ENCODE results near the gene SPOCD1.

SPOCD1 gene

DNA sequence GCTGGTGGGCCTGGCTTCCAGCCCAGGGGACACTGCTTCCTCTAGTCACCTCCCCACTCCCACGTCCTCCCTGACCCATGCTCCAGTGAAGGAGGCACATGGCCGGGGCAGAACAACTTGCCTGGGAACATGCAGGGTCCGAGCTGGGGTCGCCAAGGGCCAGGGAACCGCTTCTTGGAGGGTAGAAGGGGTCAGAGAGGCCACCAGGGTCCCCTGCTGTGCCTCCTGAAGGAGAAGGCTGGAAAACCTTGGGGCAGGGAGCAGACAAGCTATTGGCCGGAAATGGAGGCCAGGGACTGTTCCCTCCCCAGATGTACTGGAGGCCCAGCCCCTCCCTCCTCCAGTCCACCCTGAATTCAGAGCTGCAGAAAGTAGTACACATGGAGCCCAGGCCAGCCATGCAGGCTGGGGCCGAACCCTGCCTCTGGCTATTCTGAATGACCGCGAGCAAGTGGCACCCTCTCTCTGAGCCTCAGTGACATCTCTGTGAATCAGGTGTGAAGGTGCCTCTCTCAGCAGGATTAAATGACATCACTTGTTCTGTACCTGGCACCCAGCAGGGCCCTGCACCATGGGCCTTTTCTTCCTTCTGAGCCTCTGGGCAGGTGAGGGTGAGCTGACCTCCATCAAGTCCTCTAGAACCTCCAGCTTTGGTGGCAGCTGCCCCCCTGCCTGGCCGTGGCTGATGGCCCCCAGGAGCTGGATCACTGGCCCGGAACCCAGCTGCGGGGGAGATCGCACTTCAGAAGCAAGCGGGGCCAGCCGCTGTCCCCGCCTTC is 15.7 kb downstream of the SPOCD1 start:
- 84% methylated on average over 16 of the region's 16 CpGs for WGBS
- H3K4me1 ChIP-seq (ENCODE audit: insufficient read depth, low read length): peaks cover 11% of the 10 kb centered on the region; the same call in 1 of the 2 replicates

DNA sequence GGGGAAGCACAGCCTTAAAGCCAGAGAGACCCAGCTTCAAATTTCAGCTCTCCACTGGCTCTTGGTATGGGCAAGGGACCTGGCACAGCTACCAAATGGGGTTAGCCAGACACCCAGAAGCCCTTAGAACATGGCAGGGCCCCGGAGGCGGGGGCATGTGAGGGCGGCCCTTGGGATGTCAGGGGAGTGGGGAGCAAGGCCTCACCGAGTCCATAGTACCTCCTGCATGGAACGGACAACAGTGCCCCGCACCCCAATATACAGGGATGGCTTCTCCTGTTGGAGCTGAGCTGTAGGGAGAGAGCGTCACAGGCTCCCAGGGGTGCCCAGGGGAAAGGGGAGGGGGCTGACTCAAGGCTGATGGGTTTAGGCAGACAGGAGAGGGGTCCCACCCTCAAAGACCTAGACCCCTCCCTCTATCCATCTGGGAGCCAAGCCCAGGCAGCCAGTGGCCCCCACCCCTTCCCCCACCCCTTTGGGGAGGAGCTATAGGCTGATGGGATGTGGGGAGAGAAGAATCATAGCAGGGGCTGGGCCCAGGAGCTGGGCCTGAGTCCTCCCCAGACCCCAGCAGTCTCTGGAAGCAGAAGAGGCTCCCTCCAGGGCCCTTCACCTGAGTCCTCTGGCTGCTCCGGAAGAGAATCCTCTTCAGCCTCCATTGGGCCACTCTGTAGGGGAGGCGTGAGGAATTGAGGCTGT is 16.5 kb downstream of the SPOCD1 start:
- H3K4me3 ChIP-seq (ENCODE audit: low read length): no peak overlapping the region
- WGBS: 89% methylated on average over 9 of the region's 9 CpGs
- H3K27ac ChIP-seq (ENCODE audit: low read depth, low read length): no peak overlapping the region
- no peaks in the 10 kb centered on the region for H3K27me3 ChIP-seq (ENCODE audit: insufficient read depth, low read length)
- H3K36me3 ChIP-seq (ENCODE audit: insufficient read depth, low read length): no peaks in the 10 kb centered on the region
- peaks cover 11% of the 10 kb centered on the region; the same call in 1 of the 2 replicates for H3K4me1 ChIP-seq (ENCODE audit: insufficient read depth, low read length)
- H3K9ac ChIP-seq (ENCODE audit: low read depth, low read length): no peak overlapping the region
- no peaks in the 10 kb centered on the region for H3K9me3 ChIP-seq (ENCODE audit: insufficient read depth, low read depth, low read length)

More for the DNA sequence above, 15.7 kb downstream of the SPOCD1 start:
- H3K9ac ChIP-seq (ENCODE audit: low read depth, low read length): no peak overlapping the region
- H3K9me3 ChIP-seq (ENCODE audit: insufficient read depth, low read depth, low read length): no peaks in the 10 kb centered on the region
- no peaks in the 10 kb centered on the region for H3K36me3 ChIP-seq (ENCODE audit: insufficient read depth, low read length)
- no peaks in the 10 kb centered on the region for H3K27me3 ChIP-seq (ENCODE audit: insufficient read depth, low read length)
- no peak overlapping the region for H3K27ac ChIP-seq (ENCODE audit: low read depth, low read length)
- H3K4me3 ChIP-seq (ENCODE audit: low read length): no peak overlapping the region

DNA sequence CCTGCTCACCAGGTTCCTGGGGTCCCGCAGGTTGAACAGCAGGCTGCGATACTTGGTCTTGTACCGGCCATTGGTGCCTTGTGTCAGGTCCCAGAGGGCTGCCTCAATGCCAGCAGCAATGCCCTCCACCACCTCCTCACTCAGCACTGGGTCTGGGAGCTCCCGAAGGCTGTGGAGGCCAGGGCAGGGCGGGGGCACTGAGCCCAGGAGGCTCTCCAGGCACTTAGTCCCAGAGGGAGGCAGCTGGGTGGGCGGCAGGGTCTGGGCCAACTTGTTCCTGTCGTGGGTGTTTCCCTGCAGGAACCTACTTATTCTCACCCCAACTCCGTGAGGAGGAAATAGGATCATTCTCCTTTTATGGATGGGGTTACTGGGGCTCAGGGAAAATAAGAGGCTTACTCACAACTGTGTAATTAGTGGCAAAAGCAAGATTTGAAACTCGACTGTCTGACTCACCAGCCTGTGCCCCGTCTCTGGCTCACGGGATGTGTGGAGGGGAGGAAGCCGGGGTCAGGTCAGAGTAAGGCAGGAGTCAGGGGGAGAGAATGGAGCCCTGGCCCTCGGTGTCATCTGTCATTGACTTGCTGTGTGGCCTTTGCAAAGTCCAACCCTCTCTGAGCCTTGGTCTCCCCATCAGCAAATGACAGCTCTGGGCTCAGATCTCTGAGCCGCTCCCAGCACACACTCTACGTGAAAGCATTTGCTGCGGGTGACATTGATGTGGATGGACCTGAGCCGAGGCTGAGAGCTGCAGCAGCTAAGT is 17.2 kb downstream of the SPOCD1 start:
- Histone ChIP-seq H3K27ac (ENCODE audit: low read depth, low read length) (no peak overlapping the region), H3K4me1 (ENCODE audit: insufficient read depth, low read length) (peaks cover 11% of the 10 kb centered on the region; the same call in 1 of the 2 replicates), H3K4me3 (ENCODE audit: low read length) (peak overlapping the region; percentile 25; the same call in 1 of the 2 replicates), H3K36me3 (ENCODE audit: insufficient read depth, low read length) (no peaks in the 10 kb centered on the region), H3K9me3 (ENCODE audit: insufficient read depth, low read depth, low read length) (no peaks in the 10 kb centered on the region), H3K9ac (ENCODE audit: low read depth, low read length) (0 out of 2 replicates have a peak overlapping the region, but pooled peaks have one; percentile 14), H3K27me3 (ENCODE audit: insufficient read depth, low read length) (no peaks in the 10 kb centered on the region)
- 56% methylated on average over 17 of the region's 17 CpGs for WGBS

DNA sequence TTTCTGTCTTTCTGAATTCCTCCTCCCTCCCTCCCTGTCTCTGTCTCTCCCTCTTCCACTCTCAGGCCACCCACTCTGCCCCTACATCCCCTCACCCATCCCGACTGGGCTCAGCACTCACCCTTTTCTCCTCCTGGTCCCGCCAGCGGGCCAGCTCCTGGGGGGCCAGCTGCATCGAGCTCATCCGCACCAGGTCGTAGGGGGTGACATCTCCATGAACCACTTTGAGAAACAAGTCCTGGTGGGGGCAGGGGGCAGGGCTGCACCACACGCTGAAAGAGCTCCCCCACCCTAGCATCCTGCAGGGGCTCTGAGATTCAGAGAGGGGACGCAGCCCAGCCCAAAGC is 17.8 kb downstream of the SPOCD1 start:
- Histone ChIP-seq H3K27me3 (ENCODE audit: insufficient read depth, low read length) (no peaks in the 10 kb centered on the region), H3K9ac (ENCODE audit: low read depth, low read length) (0 out of 2 replicates have a peak overlapping the region, but pooled peaks have one; percentile 14), H3K36me3 (ENCODE audit: insufficient read depth, low read length) (no peaks in the 10 kb centered on the region), H3K27ac (ENCODE audit: low read depth, low read length) (no peak overlapping the region), H3K4me3 (ENCODE audit: low read length) (peak overlapping the region; percentile 25; the same call in 1 of the 2 replicates), H3K4me1 (ENCODE audit: insufficient read depth, low read length) (peaks cover 11% of the 10 kb centered on the region; the same call in 1 of the 2 replicates), H3K9me3 (ENCODE audit: insufficient read depth, low read depth, low read length) (no peaks in the 10 kb centered on the region)
- WGBS: 64% methylated on average over 8 of the region's 8 CpGs

DNA sequence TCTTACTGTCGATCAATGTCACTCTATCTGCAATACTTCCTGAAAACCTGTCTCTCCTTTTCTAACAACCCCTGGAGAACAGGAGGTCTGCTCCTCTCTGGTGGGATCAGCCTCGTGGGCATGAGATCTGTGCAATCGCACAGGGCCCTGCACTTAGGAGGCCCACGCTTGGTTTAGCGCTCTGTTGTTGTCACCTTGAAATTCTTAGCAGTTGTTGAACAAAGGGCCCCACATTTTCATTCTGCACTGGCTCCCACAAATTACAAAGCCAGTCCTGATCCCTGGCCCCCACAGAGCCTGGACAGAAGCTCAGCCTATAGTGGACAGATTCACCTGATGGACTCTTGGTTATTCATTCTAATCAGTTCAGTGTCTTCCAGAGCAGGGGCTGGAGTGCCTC is 18.6 kb downstream of the SPOCD1 start:
- Histone ChIP-seq H3K9me3 (ENCODE audit: insufficient read depth, low read depth, low read length) (no peaks in the 10 kb centered on the region), H3K36me3 (ENCODE audit: insufficient read depth, low read length) (no peaks in the 10 kb centered on the region), H3K4me1 (ENCODE audit: insufficient read depth, low read length) (peaks cover 11% of the 10 kb centered on the region; the same call in 1 of the 2 replicates), H3K27ac (ENCODE audit: low read depth, low read length) (no peak overlapping the region), H3K4me3 (ENCODE audit: low read length) (no peak overlapping the region), H3K27me3 (ENCODE audit: insufficient read depth, low read length) (no peaks in the 10 kb centered on the region), H3K9ac (ENCODE audit: low read depth, low read length) (no peak overlapping the region)
- WGBS: 93% methylated on average over 5 of the region's 5 CpGs

DNA sequence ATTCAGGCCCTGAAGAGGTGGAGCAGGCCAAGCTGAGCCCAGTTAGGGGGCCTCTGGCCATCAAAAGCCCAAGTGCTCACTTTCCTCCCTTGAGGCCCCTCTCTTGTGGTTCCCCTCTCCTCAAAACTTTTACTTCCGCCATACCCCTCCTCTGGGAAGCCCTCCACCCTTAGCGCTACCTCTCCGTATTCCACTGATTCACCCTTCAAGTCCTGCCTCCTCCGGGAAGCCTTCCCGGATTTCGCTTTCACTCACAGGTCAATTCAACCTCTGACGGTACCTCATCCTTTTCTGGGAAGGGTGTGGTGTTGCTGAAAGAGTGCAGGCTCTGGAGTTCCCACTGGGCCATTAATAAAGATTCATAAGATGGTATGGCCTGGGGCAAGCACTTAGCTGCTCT is 19.1 kb downstream of the SPOCD1 start:
- H3K27me3 ChIP-seq (ENCODE audit: insufficient read depth, low read length): no peaks in the 10 kb centered on the region
- H3K27ac ChIP-seq (ENCODE audit: low read depth, low read length): no peak overlapping the region
- no peaks in the 10 kb centered on the region for H3K9me3 ChIP-seq (ENCODE audit: insufficient read depth, low read depth, low read length)
- peaks cover 11% of the 10 kb centered on the region; the same call in 1 of the 2 replicates for H3K4me1 ChIP-seq (ENCODE audit: insufficient read depth, low read length)
- H3K36me3 ChIP-seq (ENCODE audit: insufficient read depth, low read length): no peaks in the 10 kb centered on the region
- H3K9ac ChIP-seq (ENCODE audit: low read depth, low read length): no peak overlapping the region
- WGBS: 92% methylated on average over 7 of the region's 7 CpGs
- H3K4me3 ChIP-seq (ENCODE audit: low read length): no peak overlapping the region

DNA sequence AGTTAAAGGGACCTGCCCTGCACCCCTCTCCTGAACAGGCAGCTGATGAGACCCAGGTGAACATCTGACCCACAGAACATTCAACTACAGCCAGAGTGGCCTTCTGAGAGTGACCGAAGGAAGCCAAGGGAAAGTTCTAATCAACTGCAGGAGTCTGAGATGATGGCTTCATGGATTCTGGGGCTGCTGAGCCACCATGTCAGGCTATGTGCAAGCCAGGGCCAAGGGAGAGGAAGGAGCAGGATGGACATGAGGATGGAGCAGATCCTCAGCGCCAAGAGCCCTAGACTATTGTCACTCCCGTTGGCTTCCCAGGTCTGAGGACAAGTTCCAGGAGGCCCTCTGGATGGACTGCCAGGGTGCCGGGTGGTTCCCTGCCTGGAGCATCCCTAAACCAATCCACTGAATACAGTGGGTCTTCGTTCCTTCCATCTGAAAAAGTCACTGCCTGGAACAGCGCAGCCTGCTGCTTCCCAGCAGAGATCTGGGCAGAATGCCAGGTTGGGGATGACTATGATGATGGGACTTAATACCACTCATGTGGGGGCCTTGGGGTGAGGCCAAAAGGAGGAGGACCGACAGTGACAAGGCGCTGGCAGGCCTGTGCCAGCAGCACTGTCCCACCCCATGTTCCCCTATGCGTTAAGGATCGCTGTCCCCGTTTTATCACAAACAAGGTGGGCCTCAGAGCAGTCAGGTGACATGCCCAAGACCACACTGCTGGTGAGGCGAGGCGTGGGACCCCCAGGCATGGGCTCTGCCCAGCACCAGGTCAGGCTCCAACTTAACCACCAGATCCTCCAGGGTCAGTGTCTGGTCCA is 19.8 kb downstream of the SPOCD1 start:
- Histone ChIP-seq H3K27me3 (ENCODE audit: insufficient read depth, low read length) (no peaks in the 10 kb centered on the region), H3K4me1 (ENCODE audit: insufficient read depth, low read length) (peaks cover 11% of the 10 kb centered on the region; the same call in 1 of the 2 replicates), H3K27ac (ENCODE audit: low read depth, low read length) (no peak overlapping the region), H3K9ac (ENCODE audit: low read depth, low read length) (no peak overlapping the region), H3K36me3 (ENCODE audit: insufficient read depth, low read length) (no peaks in the 10 kb centered on the region), H3K9me3 (ENCODE audit: insufficient read depth, low read depth, low read length) (no peaks in the 10 kb centered on the region), H3K4me3 (ENCODE audit: low read length) (no peak overlapping the region)
- WGBS: 94% methylated on average over 13 of the region's 13 CpGs

DNA sequence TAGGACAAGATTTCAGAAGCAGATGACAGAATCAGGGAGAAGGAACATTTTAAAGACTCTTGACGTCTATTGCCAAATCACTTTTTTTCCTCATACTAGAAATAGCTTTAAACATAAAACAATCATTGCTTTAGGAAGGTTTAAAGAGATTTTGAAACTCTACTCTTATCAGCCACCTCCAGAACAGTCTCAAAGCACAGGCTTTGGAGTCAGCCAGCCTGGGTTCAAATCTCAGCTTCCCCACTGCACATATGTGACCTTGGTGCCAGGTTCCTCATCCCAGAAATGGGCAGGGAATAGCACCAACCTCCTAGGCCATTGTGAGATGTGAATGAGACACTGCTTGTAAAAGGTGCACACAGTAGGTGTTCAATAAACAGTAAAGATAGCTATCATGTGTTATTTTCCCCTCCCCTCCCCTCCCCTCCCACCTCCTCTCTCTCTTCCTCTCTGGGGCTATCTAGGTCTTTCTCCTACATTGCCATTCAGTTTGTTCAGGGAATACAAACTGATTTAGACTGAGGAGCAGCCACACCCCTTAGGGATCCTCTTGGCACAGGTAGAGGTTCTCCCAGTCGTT is 20.6 kb downstream of the SPOCD1 start:
- no peaks in the 10 kb centered on the region for H3K9me3 ChIP-seq (ENCODE audit: insufficient read depth, low read depth, low read length)
- no peaks in the 10 kb centered on the region for H3K27me3 ChIP-seq (ENCODE audit: insufficient read depth, low read length)
- no peak overlapping the region for H3K27ac ChIP-seq (ENCODE audit: low read depth, low read length)
- WGBS: 85% methylated on average over 1 of the region's 2 CpGs
- no peaks in the 10 kb centered on the region for H3K36me3 ChIP-seq (ENCODE audit: insufficient read depth, low read length)
- peaks cover 11% of the 10 kb centered on the region; the same call in 1 of the 2 replicates for H3K4me1 ChIP-seq (ENCODE audit: insufficient read depth, low read length)
- H3K4me3 ChIP-seq (ENCODE audit: low read length): no peak overlapping the region
- H3K9ac ChIP-seq (ENCODE audit: low read depth, low read length): no peak overlapping the region

DNA sequence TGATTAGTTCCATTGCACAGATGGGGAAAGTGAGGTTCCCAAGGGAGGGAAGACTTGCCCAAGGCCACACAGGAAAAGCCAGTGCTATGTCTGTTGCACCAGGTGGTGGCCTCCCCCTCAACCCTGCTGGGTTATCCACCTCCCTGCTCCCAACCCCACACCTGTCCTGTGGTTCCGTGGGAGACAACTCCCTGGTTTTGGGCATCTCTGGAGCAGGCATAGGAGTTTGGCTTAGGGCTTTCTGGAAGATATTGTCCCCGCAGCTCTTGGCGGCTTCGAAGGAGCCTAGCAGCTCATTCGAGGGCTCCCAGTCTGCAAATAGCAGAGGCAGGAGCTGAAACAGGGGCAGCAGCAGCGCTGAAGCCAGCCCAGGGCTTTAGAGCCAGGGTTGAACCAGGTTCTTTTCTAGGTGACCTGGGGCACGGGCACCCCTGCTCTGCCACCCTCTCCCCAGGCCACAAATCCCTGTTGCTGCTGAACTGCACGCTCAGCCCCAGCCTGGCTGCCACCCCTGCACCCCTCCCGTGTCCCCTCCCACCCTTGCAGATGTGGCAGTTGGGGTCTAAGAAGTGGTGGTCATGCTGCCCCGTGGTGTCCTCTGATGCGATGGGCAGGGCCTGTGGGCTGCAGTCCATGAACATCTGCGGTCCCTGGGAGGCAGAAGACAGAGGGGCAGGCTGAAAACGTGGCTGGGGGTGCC is 22.1 kb downstream of the SPOCD1 start:
- Histone ChIP-seq H3K36me3 (ENCODE audit: insufficient read depth, low read length) (no peaks in the 10 kb centered on the region), H3K4me3 (ENCODE audit: low read length) (no peak overlapping the region), H3K27me3 (ENCODE audit: insufficient read depth, low read length) (no peaks in the 10 kb centered on the region), H3K9me3 (ENCODE audit: insufficient read depth, low read depth, low read length) (no peaks in the 10 kb centered on the region), H3K4me1 (ENCODE audit: insufficient read depth, low read length) (peaks cover 11% of the 10 kb centered on the region; the same call in 1 of the 2 replicates), H3K27ac (ENCODE audit: low read depth, low read length) (no peak overlapping the region), H3K9ac (ENCODE audit: low read depth, low read length) (no peak overlapping the region)
- WGBS: 90% methylated on average over 13 of the region's 13 CpGs

DNA sequence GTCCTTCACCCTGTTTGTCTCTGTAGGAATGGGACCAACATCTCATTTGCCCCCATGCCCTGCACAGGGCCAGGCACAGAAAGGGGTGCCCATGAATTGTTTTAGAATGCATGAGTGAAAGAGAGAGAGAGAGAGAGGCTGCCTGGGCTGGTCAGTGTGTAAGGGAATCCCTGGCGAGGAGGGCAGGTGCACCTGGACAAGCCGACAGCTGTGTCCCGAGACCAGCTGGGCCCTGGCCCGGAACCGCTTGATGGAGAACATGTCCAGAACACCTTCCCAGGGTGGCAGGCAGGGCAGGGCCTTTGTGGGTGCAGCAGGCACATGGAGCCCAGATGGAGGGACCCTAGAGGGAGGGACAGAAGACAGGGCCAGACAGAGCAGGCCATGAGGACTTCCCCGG is 22.7 kb downstream of the SPOCD1 start:
- WGBS: 92% methylated on average over 6 of the region's 6 CpGs
- no peaks in the 10 kb centered on the region for H3K9me3 ChIP-seq (ENCODE audit: insufficient read depth, low read depth, low read length)
- H3K36me3 ChIP-seq (ENCODE audit: insufficient read depth, low read length): no peaks in the 10 kb centered on the region
- H3K27ac ChIP-seq (ENCODE audit: low read depth, low read length): no peak overlapping the region
- no peak overlapping the region for H3K4me3 ChIP-seq (ENCODE audit: low read length)
- H3K4me1 ChIP-seq (ENCODE audit: insufficient read depth, low read length): peaks cover 5% of the 10 kb centered on the region; the same call in 1 of the 2 replicates
- H3K27me3 ChIP-seq (ENCODE audit: insufficient read depth, low read length): no peaks in the 10 kb centered on the region
- H3K9ac ChIP-seq (ENCODE audit: low read depth, low read length): no peak overlapping the region

Measured in HUES64 (cell line).